HepG2 (cell line): ENCODE measurements around the gene NSD1. TPM values are rescaled to one million over a fixed set of nuclear protein-coding genes. Genes with fewer than 3 reads are reported as not detected.

ENCODE experiments used
- FOXA3 ChIP-seq: IDR thresholded peaks from 2 replicates; pipeline ENCODE4 v1.6.1; 2016; ENCODE audit warnings: missing genetic modification reagents, missing compliant biosample characterization
- IKZF1 ChIP-seq: fragments of 450-650 bp; IDR thresholded peaks from 2 replicates; pipeline ENCODE4 v1.7.1; 2016
- JUNB ChIP-seq: sonication (generic); formaldehyde crosslinking; IDR thresholded peaks from 2 replicates; pipeline ENCODE4 v1.8.0; 2022; ENCODE audit warnings: missing genetic modification reagents, mild to moderate bottlenecking, borderline replicate concordance
- NFE2L2 ChIP-seq: fragments of 150-350 bp; IDR thresholded peaks from 2 replicates; pipeline ENCODE4 v1.6.1; 2014; ENCODE audit warnings: low read length
- PHF21A ChIP-seq: sonication (generic); formaldehyde crosslinking; IDR thresholded peaks from 2 replicates; pipeline ENCODE4 v1.5.0; 2020; ENCODE audit warnings: mild to moderate bottlenecking, missing genetic modification reagents
- SETDB1 ChIP-seq: sonication (generic); formaldehyde crosslinking; IDR thresholded peaks from 2 replicates; pipeline ENCODE4 v1.5.1; 2020; ENCODE audit warnings: missing genetic modification reagents, mild to moderate bottlenecking, borderline replicate concordance
- STAT5B ChIP-seq: sonication (generic); formaldehyde crosslinking; IDR thresholded peaks from 2 replicates; pipeline ENCODE4 v1.4.0; 2020; ENCODE audit warnings: missing genetic modification reagents
- SUZ12 ChIP-seq: fragments of 150-350 bp; IDR thresholded peaks from 2 replicates; pipeline ENCODE4 v1.6.1; 2014; ENCODE audit warnings: low read depth, low read length
- SYNCRIP ChIP-seq: fragments of 200-400 bp; formaldehyde crosslinking; IDR thresholded peaks from 2 replicates; pipeline ENCODE4 v1.6.1; 2018; ENCODE audit warnings: mild to moderate bottlenecking, low read depth, low read length; ENCODE audit not compliant: insufficient read depth
- TMF1 ChIP-seq: sonication (generic); formaldehyde crosslinking; IDR thresholded peaks from 2 replicates; pipeline ENCODE4 v1.8.1; 2022; ENCODE audit warnings: low read depth, missing genetic modification reagents
- ZNF10 ChIP-seq: sonication (generic); formaldehyde crosslinking; IDR thresholded peaks from 2 replicates; pipeline ENCODE4 v1.4.0; 2020; ENCODE audit warnings: mild to moderate bottlenecking, low read depth, missing genetic modification reagents, borderline replicate concordance
- ZNF24 ChIP-seq: fragments of 450-650 bp; IDR thresholded peaks from 2 replicates; pipeline ENCODE4 v1.6.1; 2017; ENCODE audit warnings: antibody characterized with exemption, mild to moderate bottlenecking
- ZNF263 ChIP-seq: sonication (generic); formaldehyde crosslinking; IDR thresholded peaks from 2 replicates; pipeline ENCODE4 v1.4.0; 2020; ENCODE audit warnings: missing genetic modification reagents
- ZNF644 ChIP-seq: IDR thresholded peaks from 2 replicates; pipeline ENCODE4 v1.6.1; 2016; ENCODE audit warnings: low read depth
- ZNF792 ChIP-seq: IDR thresholded peaks from 2 replicates; pipeline ENCODE4 v1.6.1; 2016
- polyA plus RNA-seq, 8 experiments: library from polyadenylated mRNA; depleted of rRNA in 3 of 8; stranded (reverse) in 7 of 8; unstranded in 1 of 8; fragments of >200 nt; fragmentation: Illumina TruSeq in 4 of 8; extraction: Trizol in 4 of 8; gene quantifications; 2 replicates each; pipeline versions ENCODE4 v1.2.1 to v1.2.3, GENCODE V29; 2011 to 2016; ENCODE audit warnings: low read depth in 4 of 8, missing spikeins in 1 of 8, mixed read lengths in 1 of 8; ENCODE audit not compliant: insufficient read depth in 1 of 8
- total RNA-seq, 5 experiments: library from RNA; depleted of rRNA; stranded (reverse); fragments of >200 nt; fragmentation: Illumina TruSeq; extraction: Trizol; gene quantifications; 2 replicates each; pipeline ENCODE4 v1.2.3, GENCODE V29; 2016; ENCODE audit warnings: low read depth in 1 of 5
- TF ChIP-seq, protein P1 (sequence below): sonication (generic); formaldehyde crosslinking; IDR thresholded peaks from 2 replicates; pipeline ENCODE4 v1.8.0; 2022; ENCODE audit warnings: mild to moderate bottlenecking, missing genetic modification reagents, moderate library complexity
- TF ChIP-seq, protein P2 (sequence below): IDR thresholded peaks from 2 replicates; pipeline ENCODE4 v1.6.1; 2016
- TF ChIP-seq, protein P3 (sequence below): sonication (generic); formaldehyde crosslinking; IDR thresholded peaks from 2 replicates; pipeline ENCODE4 v1.4.0; 2020; ENCODE audit warnings: mild to moderate bottlenecking, missing genetic modification reagents
- TF ChIP-seq, protein P4 (sequence below): sonication (generic); formaldehyde crosslinking; IDR thresholded peaks from 2 replicates; pipeline ENCODE4 v1.5.0; 2020; ENCODE audit warnings: missing genetic modification reagents
- TF ChIP-seq, protein P5 (sequence below): sonication (generic); formaldehyde crosslinking; IDR thresholded peaks from 2 replicates; pipeline ENCODE4 v1.4.0; 2020; ENCODE audit warnings: missing genetic modification reagents

Gene NSD1
- total and polyA plus RNA-seq, 2 of the 13 experiments (the other 11 are each of a cell fraction or from before 2014, with no cell fraction given): 0.01 to 0.09 TPM

DNA sequence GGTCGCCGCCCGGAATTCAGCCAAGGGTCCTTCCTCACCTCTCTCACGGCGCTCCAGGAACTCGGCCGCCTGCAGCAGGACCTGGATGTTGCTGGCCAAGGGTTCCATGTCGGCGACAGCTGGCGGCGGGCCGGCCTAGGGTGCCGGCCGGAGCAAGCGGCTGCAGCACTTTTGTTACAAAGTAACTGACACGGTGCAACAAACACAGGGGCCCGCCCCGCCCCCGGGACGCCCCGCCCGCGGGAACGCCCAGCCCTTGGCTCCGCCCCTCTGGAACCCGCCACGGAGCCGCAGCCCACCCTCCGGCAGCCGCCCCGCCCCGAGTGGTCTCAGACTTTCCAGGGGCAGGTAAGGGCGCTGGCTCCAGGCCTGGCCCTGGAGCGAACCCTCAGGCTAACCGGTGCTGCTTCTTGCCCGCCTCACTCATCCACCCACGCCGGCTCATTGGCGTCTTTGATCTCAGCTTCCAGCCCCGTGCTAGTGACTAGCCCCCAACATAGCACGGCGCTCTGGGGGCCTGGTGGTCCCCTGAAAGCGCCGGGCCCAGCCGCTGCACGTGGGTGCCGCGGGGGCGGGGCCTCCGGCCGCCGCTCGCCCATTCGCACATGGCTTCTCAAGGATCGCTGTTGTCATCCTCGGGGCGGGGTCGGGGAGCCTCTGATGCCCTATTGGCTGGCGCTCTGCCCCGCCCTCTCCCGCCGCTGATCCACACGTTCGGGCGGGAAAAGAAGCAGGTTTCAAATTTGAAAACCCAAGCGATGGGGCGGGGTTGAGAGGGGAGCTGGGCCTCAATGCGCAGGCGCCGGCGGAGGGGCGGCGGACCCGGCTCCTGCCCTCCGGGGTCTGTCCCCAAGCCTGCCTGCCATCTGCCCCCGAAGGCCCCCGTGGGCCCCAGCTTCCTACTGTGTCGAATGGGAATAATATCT, 178.4 kb downstream of the NSD1 start, which contains the start of gene MXD3 (continued):
- TF ChIP-seq, protein P1, sequence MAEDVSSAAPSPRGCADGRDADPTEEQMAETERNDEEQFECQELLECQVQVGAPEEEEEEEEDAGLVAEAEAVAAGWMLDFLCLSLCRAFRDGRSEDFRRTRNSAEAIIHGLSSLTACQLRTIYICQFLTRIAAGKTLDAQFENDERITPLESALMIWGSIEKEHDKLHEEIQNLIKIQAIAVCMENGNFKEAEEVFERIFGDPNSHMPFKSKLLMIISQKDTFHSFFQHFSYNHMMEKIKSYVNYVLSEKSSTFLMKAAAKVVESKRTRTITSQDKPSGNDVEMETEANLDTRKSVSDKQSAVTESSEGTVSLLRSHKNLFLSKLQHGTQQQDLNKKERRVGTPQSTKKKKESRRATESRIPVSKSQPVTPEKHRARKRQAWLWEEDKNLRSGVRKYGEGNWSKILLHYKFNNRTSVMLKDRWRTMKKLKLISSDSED (CRISPR knock-in tag): no peak
- TF ChIP-seq IKZF1: no peak
- TF ChIP-seq PHF21A (CRISPR knock-in tag): no peak
- no peak for TF ChIP-seq NFE2L2
- TF ChIP-seq, protein P2, sequence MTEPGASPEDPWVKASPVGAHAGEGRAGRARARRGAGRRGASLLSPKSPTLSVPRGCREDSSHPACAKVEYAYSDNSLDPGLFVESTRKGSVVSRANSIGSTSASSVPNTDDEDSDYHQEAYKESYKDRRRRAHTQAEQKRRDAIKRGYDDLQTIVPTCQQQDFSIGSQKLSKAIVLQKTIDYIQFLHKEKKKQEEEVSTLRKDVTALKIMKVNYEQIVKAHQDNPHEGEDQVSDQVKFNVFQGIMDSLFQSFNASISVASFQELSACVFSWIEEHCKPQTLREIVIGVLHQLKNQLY (CRISPR knock-in tag): no peak
- TF ChIP-seq SYNCRIP: no peak
- peak; percentile 23; the same call in 1 of the 2 replicates for TF ChIP-seq FOXA3
- TF ChIP-seq JUNB (CRISPR knock-in tag): no peak
- no peak for TF ChIP-seq ZNF792 (CRISPR knock-in tag)
- no peak for TF ChIP-seq STAT5B
- TF ChIP-seq SUZ12: no peak
- TF ChIP-seq, protein P3, sequence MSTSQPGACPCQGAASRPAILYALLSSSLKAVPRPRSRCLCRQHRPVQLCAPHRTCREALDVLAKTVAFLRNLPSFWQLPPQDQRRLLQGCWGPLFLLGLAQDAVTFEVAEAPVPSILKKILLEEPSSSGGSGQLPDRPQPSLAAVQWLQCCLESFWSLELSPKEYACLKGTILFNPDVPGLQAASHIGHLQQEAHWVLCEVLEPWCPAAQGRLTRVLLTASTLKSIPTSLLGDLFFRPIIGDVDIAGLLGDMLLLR: peak; percentile 86; the same call in 1 of the 2 replicates
- TF ChIP-seq ZNF10 (CRISPR knock-in tag): no peak
- TF ChIP-seq, protein P4, sequence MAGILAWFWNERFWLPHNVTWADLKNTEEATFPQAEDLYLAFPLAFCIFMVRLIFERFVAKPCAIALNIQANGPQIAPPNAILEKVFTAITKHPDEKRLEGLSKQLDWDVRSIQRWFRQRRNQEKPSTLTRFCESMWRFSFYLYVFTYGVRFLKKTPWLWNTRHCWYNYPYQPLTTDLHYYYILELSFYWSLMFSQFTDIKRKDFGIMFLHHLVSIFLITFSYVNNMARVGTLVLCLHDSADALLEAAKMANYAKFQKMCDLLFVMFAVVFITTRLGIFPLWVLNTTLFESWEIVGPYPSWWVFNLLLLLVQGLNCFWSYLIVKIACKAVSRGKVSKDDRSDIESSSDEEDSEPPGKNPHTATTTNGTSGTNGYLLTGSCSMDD (CRISPR knock-in tag): no peak
- TF ChIP-seq TMF1 (CRISPR knock-in tag): no peak
- TF ChIP-seq SETDB1 (CRISPR knock-in tag): no peak
- no peak for TF ChIP-seq ZNF24
- no peak for TF ChIP-seq ZNF644 (CRISPR knock-in tag)
- TF ChIP-seq, protein P5, sequence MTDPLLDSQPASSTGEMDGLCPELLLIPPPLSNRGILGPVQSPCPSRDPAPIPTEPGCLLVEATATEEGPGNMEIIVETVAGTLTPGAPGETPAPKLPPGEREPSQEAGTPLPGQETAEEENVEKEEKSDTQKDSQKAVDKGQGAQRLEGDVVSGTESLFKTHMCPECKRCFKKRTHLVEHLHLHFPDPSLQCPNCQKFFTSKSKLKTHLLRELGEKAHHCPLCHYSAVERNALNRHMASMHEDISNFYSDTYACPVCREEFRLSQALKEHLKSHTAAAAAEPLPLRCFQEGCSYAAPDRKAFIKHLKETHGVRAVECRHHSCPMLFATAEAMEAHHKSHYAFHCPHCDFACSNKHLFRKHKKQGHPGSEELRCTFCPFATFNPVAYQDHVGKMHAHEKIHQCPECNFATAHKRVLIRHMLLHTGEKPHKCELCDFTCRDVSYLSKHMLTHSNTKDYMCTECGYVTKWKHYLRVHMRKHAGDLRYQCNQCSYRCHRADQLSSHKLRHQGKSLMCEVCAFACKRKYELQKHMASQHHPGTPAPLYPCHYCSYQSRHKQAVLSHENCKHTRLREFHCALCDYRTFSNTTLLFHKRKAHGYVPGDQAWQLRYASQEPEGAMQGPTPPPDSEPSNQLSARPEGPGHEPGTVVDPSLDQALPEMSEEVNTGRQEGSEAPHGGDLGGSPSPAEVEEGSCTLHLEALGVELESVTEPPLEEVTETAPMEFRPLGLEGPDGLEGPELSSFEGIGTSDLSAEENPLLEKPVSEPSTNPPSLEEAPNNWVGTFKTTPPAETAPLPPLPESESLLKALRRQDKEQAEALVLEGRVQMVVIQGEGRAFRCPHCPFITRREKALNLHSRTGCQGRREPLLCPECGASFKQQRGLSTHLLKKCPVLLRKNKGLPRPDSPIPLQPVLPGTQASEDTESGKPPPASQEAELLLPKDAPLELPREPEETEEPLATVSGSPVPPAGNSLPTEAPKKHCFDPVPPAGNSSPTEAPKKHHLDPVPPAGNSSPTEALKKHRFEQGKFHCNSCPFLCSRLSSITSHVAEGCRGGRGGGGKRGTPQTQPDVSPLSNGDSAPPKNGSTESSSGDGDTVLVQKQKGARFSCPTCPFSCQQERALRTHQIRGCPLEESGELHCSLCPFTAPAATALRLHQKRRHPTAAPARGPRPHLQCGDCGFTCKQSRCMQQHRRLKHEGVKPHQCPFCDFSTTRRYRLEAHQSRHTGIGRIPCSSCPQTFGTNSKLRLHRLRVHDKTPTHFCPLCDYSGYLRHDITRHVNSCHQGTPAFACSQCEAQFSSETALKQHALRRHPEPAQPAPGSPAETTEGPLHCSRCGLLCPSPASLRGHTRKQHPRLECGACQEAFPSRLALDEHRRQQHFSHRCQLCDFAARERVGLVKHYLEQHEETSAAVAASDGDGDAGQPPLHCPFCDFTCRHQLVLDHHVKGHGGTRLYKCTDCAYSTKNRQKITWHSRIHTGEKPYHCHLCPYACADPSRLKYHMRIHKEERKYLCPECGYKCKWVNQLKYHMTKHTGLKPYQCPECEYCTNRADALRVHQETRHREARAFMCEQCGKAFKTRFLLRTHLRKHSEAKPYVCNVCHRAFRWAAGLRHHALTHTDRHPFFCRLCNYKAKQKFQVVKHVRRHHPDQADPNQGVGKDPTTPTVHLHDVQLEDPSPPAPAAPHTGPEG: 0 out of 2 replicates have a peak, but pooled peaks have one; percentile 22
- TF ChIP-seq ZNF263 (CRISPR knock-in tag): no peak; the same call in 1 of the 2 replicates
